Fibroblast of mammary gland (primary cell): ENCODE measurements around the gene ZBTB2.

Experiments
- DNase-seq: peaks from one replicate; pipeline ENCODE4 v3.0.0-alpha.2; 2010; ENCODE audit warnings: low read depth
- H3K4me3 ChIP-seq: 2 replicates; pipeline ENCODE4 v1.5.1; 2011; ENCODE audit warnings: low read depth, mild to moderate bottlenecking, low read length, moderate library complexity; ENCODE audit not compliant: control insufficient read depth
- CTCF ChIP-seq: conservative IDR thresholded peaks from 2 replicates; pipeline ENCODE4 v1.5.1; 2011; ENCODE audit warnings: low read depth, low read length, inconsistent platforms; ENCODE audit not compliant: control insufficient read depth, insufficient read depth

Gene ZBTB2

GRCh38 chr6:151434369-151434768, 43.0 kb upstream of the ZBTB2 start:
- no peak for TF ChIP-seq CTCF
- no peak for DNase-seq
- no peak overlapping the region for H3K4me3 ChIP-seq

GRCh38 chr6:151432651-151433050, 41.3 kb upstream of the ZBTB2 start:
- no peak for DNase-seq
- no peak overlapping the region for H3K4me3 ChIP-seq
- no peak for TF ChIP-seq CTCF

- no peak for DNase-seq
- no peak overlapping the region for H3K4me3 ChIP-seq
- no peak for TF ChIP-seq CTCF
Measured at GRCh38 chr6:151431337-151431736, 40.0 kb upstream of the ZBTB2 start.

GRCh38 chr6:151430886-151431285, 39.5 kb upstream of the ZBTB2 start:
- no peak for DNase-seq
- no peak for TF ChIP-seq CTCF
- no peak overlapping the region for H3K4me3 ChIP-seq

GRCh38 chr6:151428093-151428735, 36.9 kb upstream of the ZBTB2 start:
- DNase-seq = no peak
- no peak for TF ChIP-seq CTCF
- no peak overlapping the region for H3K4me3 ChIP-seq

GRCh38 chr6:151425561-151425960, 34.2 kb upstream of the ZBTB2 start:
- TF ChIP-seq CTCF = no peak
- peak; percentile 18 for DNase-seq
- H3K4me3 ChIP-seq = no peak overlapping the region

- no peak for TF ChIP-seq CTCF
- no peak overlapping the region for H3K4me3 ChIP-seq
- DNase-seq = no peak
Measured at GRCh38 chr6:151422981-151423380, 31.6 kb upstream of the ZBTB2 start.
